ENCODE data around the gene DST.

DNA sequence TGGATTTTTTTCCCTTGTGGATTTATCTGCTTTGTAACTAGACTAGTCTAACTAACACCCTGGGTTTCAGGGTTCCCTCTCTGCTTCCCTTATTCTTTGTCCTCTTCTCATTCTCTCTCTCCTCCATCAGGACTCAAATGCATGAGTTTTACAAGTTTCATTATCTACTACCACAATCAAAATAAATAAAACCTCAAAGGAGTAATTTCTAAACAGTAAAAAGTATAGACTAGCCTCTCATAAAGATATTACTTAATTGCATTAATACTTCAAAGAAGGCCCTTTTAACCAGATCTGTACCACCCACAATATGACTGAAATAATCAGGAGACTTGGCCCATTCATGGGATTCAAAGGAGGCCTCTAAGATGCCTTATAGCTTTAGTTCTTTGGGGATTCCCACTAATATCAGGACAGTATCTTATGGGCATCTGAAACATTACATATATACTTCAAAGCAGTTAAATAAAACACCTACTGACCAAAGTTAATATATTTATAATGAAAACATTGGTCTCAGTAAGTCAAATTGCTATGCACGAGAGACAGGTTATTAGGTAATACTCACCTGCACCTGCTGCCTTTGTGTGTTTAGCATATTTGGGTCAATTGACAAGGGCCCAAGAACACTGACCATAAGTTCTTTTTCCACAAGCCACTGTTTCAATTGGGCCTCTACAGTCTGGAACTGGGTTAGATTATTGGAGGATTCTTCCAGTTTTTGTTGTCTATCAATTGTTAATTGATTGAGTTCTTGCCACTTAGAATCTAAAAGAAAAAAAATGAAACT lies 85.7 kb downstream of the DST start:
- TF ChIP-seq, protein P1, sequence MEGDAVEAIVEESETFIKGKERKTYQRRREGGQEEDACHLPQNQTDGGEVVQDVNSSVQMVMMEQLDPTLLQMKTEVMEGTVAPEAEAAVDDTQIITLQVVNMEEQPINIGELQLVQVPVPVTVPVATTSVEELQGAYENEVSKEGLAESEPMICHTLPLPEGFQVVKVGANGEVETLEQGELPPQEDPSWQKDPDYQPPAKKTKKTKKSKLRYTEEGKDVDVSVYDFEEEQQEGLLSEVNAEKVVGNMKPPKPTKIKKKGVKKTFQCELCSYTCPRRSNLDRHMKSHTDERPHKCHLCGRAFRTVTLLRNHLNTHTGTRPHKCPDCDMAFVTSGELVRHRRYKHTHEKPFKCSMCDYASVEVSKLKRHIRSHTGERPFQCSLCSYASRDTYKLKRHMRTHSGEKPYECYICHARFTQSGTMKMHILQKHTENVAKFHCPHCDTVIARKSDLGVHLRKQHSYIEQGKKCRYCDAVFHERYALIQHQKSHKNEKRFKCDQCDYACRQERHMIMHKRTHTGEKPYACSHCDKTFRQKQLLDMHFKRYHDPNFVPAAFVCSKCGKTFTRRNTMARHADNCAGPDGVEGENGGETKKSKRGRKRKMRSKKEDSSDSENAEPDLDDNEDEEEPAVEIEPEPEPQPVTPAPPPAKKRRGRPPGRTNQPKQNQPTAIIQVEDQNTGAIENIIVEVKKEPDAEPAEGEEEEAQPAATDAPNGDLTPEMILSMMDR (conservative IDR thresholded peaks at IDR 0.05; ENCODE audit: low read depth, low read length): no peak
- TF ChIP-seq MXI1 (IDR thresholded peaks at IDR 0.05; ENCODE audit: borderline replicate concordance, low read depth, low read length) (no peak), POLR2A (IDR thresholded peaks at IDR 0.05; ENCODE audit: low read depth, low read length) (no peak), RAD21 (IDR thresholded peaks at IDR 0.05; ENCODE audit: low read length) (no peak), CEBPB (IDR thresholded peaks at IDR 0.05; ENCODE audit: low read depth, low read length) (no peak), SMC3 (IDR thresholded peaks at IDR 0.05; ENCODE audit: low read depth, low read length) (no peak), ELK1 (IDR thresholded peaks at IDR 0.05; ENCODE audit: borderline replicate concordance, low read depth, low read length) (no peak), RFX5 (IDR thresholded peaks at IDR 0.05; ENCODE audit: low read depth, low read length) (no peak), FOS (IDR thresholded peaks at IDR 0.05; ENCODE audit: low read depth, low read length) (no peak), MAZ (IDR thresholded peaks at IDR 0.05; ENCODE audit: borderline replicate concordance, low read depth, low read length) (no peak), BHLHE40 (IDR thresholded peaks at IDR 0.05; ENCODE audit: low read depth, low read length) (no peak)
